H1 (cell line): Measurements from ENCODE around the gene NADSYN1. TPM values are rescaled to one million over a fixed set of nuclear protein-coding genes. Genes with fewer than 3 reads are reported as not detected.

ENCODE experiments used
- CTCF ChIA-PET: fragments of 300-600 bp; sonication (Branson Sonifier 250); formaldehyde crosslinking; loops from one replicate; lab custom pipeline; 2021; ENCODE audit not compliant: partially characterized antibody; lab: Charles Lee
- POLR2A ChIA-PET: fragments of 300-600 bp; sonication (Branson Sonifier 250); formaldehyde crosslinking; loops from one replicate; lab custom pipeline; 2021; ENCODE audit warnings: inconsistent platforms; ENCODE audit not compliant: partially characterized antibody; lab: Charles Lee
- DNase-seq, 2 experiments: peaks; one replicate each; pipeline versions ENCODE4 v3.0.0 to v3.0.0-alpha.2; 2010 to 2022; ENCODE audit warnings: low spot score in 2 of 2, low read depth in 1 of 2, mixed read lengths in 1 of 2
- FAIRE-seq: peaks from 2 replicates; lab custom pipeline; 2011; peaks lifted over from hg19 to GRCh38; lab: Jason Lieb, UNC
- H2AFZ ChIP-seq: 2 replicates; pipeline ENCODE4 v1.8.1; 2012; ENCODE audit warnings: low read length, inconsistent platforms
- H2AK5ac ChIP-seq: 2 replicates; pipeline ENCODE4 v1.6.1; 2013; ENCODE audit warnings: low read depth, low read length
- H2BK120ac ChIP-seq: replicated peaks from 2 replicates; pipeline ENCODE3; 2013; ENCODE audit warnings: low read depth, low read length, inconsistent platforms
- H2BK12ac ChIP-seq: 2 replicates; pipeline ENCODE4 v1.6.1; 2013; ENCODE audit warnings: low read depth, low read length
- H2BK15ac ChIP-seq: 2 replicates; pipeline ENCODE4 v1.6.1; 2013; ENCODE audit warnings: low read length
- H2BK20ac ChIP-seq: 2 replicates; pipeline ENCODE4 v1.6.1; 2013; ENCODE audit warnings: low read length
- H2BK5ac ChIP-seq: 2 replicates; pipeline ENCODE4 v1.6.1; 2013; ENCODE audit warnings: low read depth, low read length
- H3K14ac ChIP-seq: 2 replicates; pipeline ENCODE4 v1.6.1; 2013; ENCODE audit warnings: inconsistent platforms; ENCODE audit not compliant: insufficient read length
- H3K18ac ChIP-seq: 2 replicates; pipeline ENCODE4 v1.6.1; 2013; ENCODE audit warnings: low read length; ENCODE audit errors: extremely low read depth
- H3K23ac ChIP-seq: 2 replicates; pipeline ENCODE4 v1.6.1; 2013; ENCODE audit warnings: inconsistent platforms; ENCODE audit not compliant: insufficient read length
- H3K23me2 ChIP-seq: 2 replicates; pipeline ENCODE4 v1.6.1; 2013; ENCODE audit warnings: low read depth, low read length
- H3K27ac ChIP-seq: 2 replicates; pipeline ENCODE4 v1.6.1; 2011; ENCODE audit warnings: low read depth, low read length, inconsistent platforms
- H3K27me3 ChIP-seq, 4 experiments: replicated peaks in 1 of 4; 1 replicate in 1 of 4; 2 replicates in 3 of 4; pipeline versions ENCODE4 v1.6.1 to v1.8.1; 2011 to 2013; ENCODE audit warnings: low read length in 3 of 4, mild to moderate bottlenecking in 3 of 4, inconsistent platforms in 2 of 4, mixed read lengths in 2 of 4, moderate library complexity in 1 of 4; ENCODE audit not compliant: control insufficient read depth in 3 of 4, insufficient read depth in 3 of 4; ENCODE audit errors: extremely low read depth in 1 of 4
- H3K36me3 ChIP-seq, 4 experiments: 2 replicates each; pipeline versions ENCODE4 v1.6.1 to v1.8.1; 2011 to 2013; ENCODE audit warnings: mild to moderate bottlenecking in 4 of 4, low read length in 3 of 4, moderate library complexity in 2 of 4, control low read depth in 1 of 4, inconsistent platforms in 1 of 4; ENCODE audit not compliant: insufficient read depth in 4 of 4, control insufficient read depth in 2 of 4
- H3K4ac ChIP-seq: replicated peaks from 2 replicates; pipeline ENCODE3; 2013; ENCODE audit warnings: low read length, low read depth, mixed read lengths, inconsistent platforms; ENCODE audit not compliant: insufficient read length
- H3K4me1 ChIP-seq, 4 experiments: replicated peaks in 1 of 4; 1 replicate in 1 of 4; 2 replicates in 3 of 4; pipeline versions ENCODE4 v1.6.1 to v1.8.1; 2011 to 2013; ENCODE audit warnings: low read length in 3 of 4, inconsistent platforms in 2 of 4, mixed read lengths in 1 of 4; ENCODE audit not compliant: insufficient read depth in 4 of 4, control insufficient read depth in 3 of 4
- H3K4me2 ChIP-seq, 2 experiments: 2 replicates each; pipeline versions ENCODE4 v1.6.1 to v1.8.1; 2011 to 2013; ENCODE audit warnings: low read depth in 2 of 2, low read length in 2 of 2, control low read depth in 1 of 2, inconsistent platforms in 1 of 2, mild to moderate bottlenecking in 1 of 2; ENCODE audit not compliant: insufficient read depth in 1 of 2
- H3K4me3 ChIP-seq, 4 experiments: fragments of 200-600, 300-600 bp in 1 of 4; sonication (generic), shearing (Covaris generic), sonication (Bioruptor Twin) in 1 of 4; 2 replicates each; pipeline versions ENCODE4 v1.5.1 to v1.8.1; 2011 to 2016; ENCODE audit warnings: low read length in 4 of 4, low read depth in 3 of 4, control low read depth in 2 of 4, inconsistent platforms in 2 of 4, mild to moderate bottlenecking in 2 of 4, mixed read lengths in 1 of 4, moderate library complexity in 1 of 4; ENCODE audit not compliant: insufficient read depth in 2 of 4; ENCODE audit errors: extremely low read depth in 1 of 4
- H3K56ac ChIP-seq: replicated peaks from 2 replicates; pipeline ENCODE3; 2013; ENCODE audit warnings: low read depth, mild to moderate bottlenecking, mixed read lengths, low read length, inconsistent platforms; ENCODE audit not compliant: insufficient read length
- H3K79me1 ChIP-seq: 2 replicates; pipeline ENCODE4 v1.6.1; 2013; ENCODE audit warnings: low read depth, low read length, control low read depth
- H3K79me2 ChIP-seq, 2 experiments: 2 replicates each; pipeline versions ENCODE4 v1.6.1 to v1.8.1; 2012 to 2013; ENCODE audit warnings: low read length in 2 of 2, mild to moderate bottlenecking in 2 of 2, inconsistent platforms in 1 of 2; ENCODE audit not compliant: insufficient read depth in 2 of 2, control insufficient read depth in 1 of 2
- H3K9ac ChIP-seq, 4 experiments: replicated peaks in 1 of 4; 1 replicate in 1 of 4; 2 replicates in 3 of 4; pipeline versions ENCODE4 v1.6.1 to v1.8.1; 2011 to 2013; ENCODE audit warnings: low read depth in 3 of 4, low read length in 3 of 4, control low read depth in 2 of 4, mild to moderate bottlenecking in 2 of 4, moderate library complexity in 2 of 4, inconsistent platforms in 1 of 4; ENCODE audit errors: extremely low read depth in 1 of 4
- H3K9me3 ChIP-seq, 2 experiments: 2 replicates each; pipeline versions ENCODE4 v1.6.1 to v1.8.1; 2012 to 2013; ENCODE audit warnings: mild to moderate bottlenecking in 2 of 2, moderate library complexity in 2 of 2, control low read depth in 1 of 2, inconsistent platforms in 1 of 2, low read depth in 1 of 2, low read length in 1 of 2, mixed read lengths in 1 of 2; ENCODE audit not compliant: insufficient read depth in 2 of 2
- H4K20me1 ChIP-seq, 2 experiments: replicated peaks in 1 of 2; 2 replicates each; pipeline versions ENCODE3 to v1.8.1; 2011 to 2013; ENCODE audit warnings: inconsistent platforms in 2 of 2, low read length in 2 of 2, mild to moderate bottlenecking in 1 of 2; ENCODE audit not compliant: insufficient read depth in 2 of 2, control insufficient read depth in 1 of 2
- H4K5ac ChIP-seq: 2 replicates; pipeline ENCODE4 v1.6.1; 2013; ENCODE audit warnings: low read length, low read depth, mixed read lengths, inconsistent platforms; ENCODE audit not compliant: insufficient read length
- H4K8ac ChIP-seq: 2 replicates; pipeline ENCODE4 v1.8.0; 2013; ENCODE audit warnings: mild to moderate bottlenecking, moderate library complexity, low read length, inconsistent platforms; ENCODE audit not compliant: insufficient read depth; ENCODE audit errors: extremely low read depth
- H4K91ac ChIP-seq: replicated peaks from 2 replicates; pipeline ENCODE3; 2013; ENCODE audit warnings: low read length, mixed read lengths, inconsistent platforms; ENCODE audit not compliant: insufficient read length
- CTBP2 ChIP-seq: IDR thresholded peaks from 2 replicates; pipeline ENCODE4 v1.7.0; 2011; ENCODE audit warnings: borderline replicate concordance, mild to moderate bottlenecking, moderate library complexity, mixed read lengths, low read length; ENCODE audit not compliant: insufficient read depth, insufficient read length
- FOSL1 ChIP-seq: IDR thresholded peaks from 2 replicates; pipeline ENCODE4 v1.6.1; 2011; ENCODE audit warnings: mild to moderate bottlenecking, low read depth, low read length, moderate library complexity; ENCODE audit not compliant: insufficient read depth
- POU5F1 ChIP-seq: IDR thresholded peaks from 2 replicates; pipeline ENCODE4 v1.6.1; 2011; ENCODE audit warnings: low read depth, mild to moderate bottlenecking, low read length, moderate library complexity
- SIN3A ChIP-seq, 2 experiments: IDR thresholded peaks in 1 of 2; conservative IDR thresholded peaks in 1 of 2; 2 replicates each; pipeline ENCODE4 v1.6.1; 2011 to 2012; ENCODE audit warnings: low read length in 2 of 2, improper control_type of control experiment in 1 of 2, low read depth in 1 of 2, mild to moderate bottlenecking in 1 of 2
- SIRT6 ChIP-seq: IDR thresholded peaks from one replicate; pipeline ENCODE4 v1.7.1; 2012; ENCODE audit warnings: low read length, inconsistent platforms
- ZNF274 ChIP-seq: IDR thresholded peaks from 2 replicates; pipeline ENCODE4 v1.7.0; 2012; ENCODE audit warnings: low read length, borderline replicate concordance; ENCODE audit errors: extremely low read depth
- WGBS, 2 experiments: shearing (Covaris generic) in 1 of 2; methylation state at CpG; one replicate each; pipeline versions ENCODE4 v1.1.6 to v1.1.7; 2013 to 2015; ENCODE audit warnings: low lambda C conversion rate in 2 of 2, mixed read lengths in 2 of 2, inconsistent platforms in 1 of 2, low coverage in 1 of 2, missing lambda C conversion rate in 1 of 2; ENCODE audit not compliant: insufficient replicate concordance in 2 of 2, insufficient coverage in 1 of 2, insufficient read length in 1 of 2; ENCODE audit errors: extremely low coverage in 1 of 2, missing lambda C conversion rate in 1 of 2; 5-methylcytosine and 5-hydroxymethylcytosine counted together
- polyA plus RNA-seq, 7 experiments: library from polyadenylated mRNA; depleted of rRNA in 3 of 7; stranded (reverse) in 5 of 7; unstranded in 2 of 7; fragments of >200 nt in 5 of 7; fragments of 200-250 nt in 2 of 7; gene quantifications; 1 replicate in 5 of 7; 2 replicates in 1 of 7; 4 replicates in 1 of 7; pipeline versions ENCODE4 v1.2.1 to v1.2.3, GENCODE V29; 2011 to 2013; ENCODE audit warnings: missing spikeins in 2 of 7, mixed read lengths in 2 of 7
- total RNA-seq: library from RNA; stranded (reverse); fragmentation: NEBNext Ultra II Directional; extraction: Animal tissue kit (Norgen Biotek cat#: 25700); gene quantifications from 2 replicates; pipeline ENCODE4 v1.2.1, GENCODE V29; 2021

Gene NADSYN1
- total and polyA plus RNA-seq, 2 of the 8 experiments (the other 6 are each of a cell fraction or from before 2014, with no cell fraction given) = 38.3 to 38.6 TPM

DNA sequence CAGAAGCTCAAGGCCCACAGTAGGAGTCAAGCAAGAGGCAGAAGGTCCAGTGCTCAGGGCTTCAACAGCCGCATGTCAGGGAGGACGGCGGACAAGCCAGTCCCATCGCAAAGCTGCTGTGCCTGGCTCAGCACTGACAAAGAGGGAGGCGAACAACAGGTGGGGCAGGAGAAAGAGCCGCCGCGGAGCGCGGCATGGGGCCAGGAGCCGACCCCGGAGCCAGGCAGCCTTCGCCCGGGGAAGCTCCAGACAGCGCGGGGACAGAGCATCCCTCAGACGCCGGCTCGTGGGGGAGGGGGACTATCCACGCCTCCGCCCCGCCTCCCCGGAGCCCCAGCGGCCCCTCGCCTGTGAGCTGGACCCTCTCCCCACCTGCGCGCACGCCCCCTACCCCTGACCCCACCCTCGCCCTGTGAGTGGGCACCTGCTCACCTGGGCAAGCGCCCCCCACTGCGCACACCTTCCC is 5.2 kb upstream of the NADSYN1 start:
- Histone ChIP-seq H4K20me1 (peaks cover 5 to 22% of the 10 kb centered on the region in 2 experiments), H2BK15ac (peak overlapping the region; percentile 97; the same call in 1 of the 2 replicates), H2BK20ac (no peak overlapping the region), H3K14ac (no peak overlapping the region), H3K4me1 (peaks cover 3 to 16% (median 9%) of the 10 kb centered on the region in 4 experiments; a peak in 5 of 7 replicates), H3K79me1 (peaks cover 16% of the 10 kb centered on the region), H3K27me3 (no peaks in the 10 kb centered on the region), H2BK120ac (no peak overlapping the region), H3K27ac (peak overlapping the region; percentile 76), H3K4me2 (peak overlapping the region; percentile 75), H3K23ac (no peak overlapping the region), H4K8ac (no peak overlapping the region), H3K36me3 (peaks cover 17 to 45% (median 28%) of the 10 kb centered on the region in 4 experiments), H3K9me3 (no peaks in the 10 kb centered on the region), H3K79me2 (peaks cover 0 to 53% of the 10 kb centered on the region in 2 experiments; a peak in 3 of 4 replicates), H3K4me3 (peak overlapping the region; percentile 77 to 98 (median 91)), H2BK5ac (peak overlapping the region; percentile 99), H2AFZ (no peak overlapping the region), H3K56ac (peak overlapping the region; percentile 95), H2BK12ac (peak overlapping the region; percentile 92; the same call in 1 of the 2 replicates), H4K91ac (peak overlapping the region; percentile 99), H3K9ac (peak overlapping the region in 3 of 4 experiments; percentile 49 to 63 (median 49); a peak in 6 of 7 replicates), H4K5ac (peak overlapping the region; percentile 95), H3K18ac (peak overlapping the region; percentile 99), H3K4ac (peak overlapping the region; percentile 6), H3K23me2 (peaks cover 18% of the 10 kb centered on the region), H2AK5ac (no peak overlapping the region)
- 2% methylated on average over 27 of the region's 31 CpGs; no CpG with 5 or more reads in 1 of the 2 experiments for WGBS, 2 experiments
- DNase-seq (peak in 1 of 2 experiments; percentile 83), FAIRE-seq (no peak)
- TF ChIP-seq SIN3A (conservative IDR thresholded peaks at IDR 0.05 in 1 of 2, IDR thresholded peaks at IDR 0.05 in 1 of 2; ENCODE audit: low read depth in 1 of 2, low read length in 2 of 2) = peak; percentile 73 to 83
- no peak for TF ChIP-seq CTBP2
- no peak for TF ChIP-seq ZNF274
- TF ChIP-seq FOSL1 = no peak
- TF ChIP-seq SIRT6 = no peak
- no peak for TF ChIP-seq POU5F1
- ChIA-PET POLR2A (interaction anchor here (1.5 to 2.2 kb wide), 6 partner anchors 9 to 29 kb away, joined by 3 to 6 read pairs (median 4); no protein-coding TSS in a partner anchor), CTCF (interaction anchor here (0.9 to 1.8 kb wide), 8 partner anchors 10 to 193 kb away, joined by 3 to 6 read pairs (median 4); no protein-coding TSS in a partner anchor)
